GM18907 (cell line): ENCODE data around the gene ZNF618.

Experiments used
- ATAC-seq: cut with Tn5 transposase; IDR thresholded peaks from one replicate; pipeline ENCODE4 v1.9.1; 2021; ENCODE audit warnings: mild to moderate bottlenecking, moderate library complexity; ENCODE audit not compliant: unreplicated experiment

ZNF618 gene

GRCh38 chr9:114014044-114014443, 137.9 kb downstream of the ZNF618 start:
- ATAC-seq = no peak

GRCh38 chr9:114015607-114016006, 139.5 kb downstream of the ZNF618 start:
- ATAC-seq = no peak

- ATAC-seq = no peak
These were observed 140.0 kb downstream of the ZNF618 start for GRCh38 chr9:114016101-114016500.

- ATAC-seq = no peak
These were observed 140.7 kb downstream of the ZNF618 start for GRCh38 chr9:114016629-114017423.

GRCh38 chr9:114017741-114018715, 141.9 kb downstream of the ZNF618 start:
- ATAC-seq = no peak

GRCh38 chr9:114021578-114021977, 145.5 kb downstream of the ZNF618 start:
- ATAC-seq = no peak

- ATAC-seq = no peak
These were observed 147.9 kb downstream of the ZNF618 start for GRCh38 chr9:114023961-114024360.

GRCh38 chr9:114025196-114025753, 149.2 kb downstream of the ZNF618 start:
- no peak for ATAC-seq

- no peak for ATAC-seq
These were observed 149.7 kb downstream of the ZNF618 start for GRCh38 chr9:114025760-114026159.

GRCh38 chr9:114026335-114026734, 150.2 kb downstream of the ZNF618 start:
- no peak for ATAC-seq

GRCh38 chr9:114027159-114027862, 151.2 kb downstream of the ZNF618 start:
- ATAC-seq = no peak

- ATAC-seq = no peak
These were observed 151.9 kb downstream of the ZNF618 start for GRCh38 chr9:114027863-114028465.

- no peak for ATAC-seq
These were observed 152.5 kb downstream of the ZNF618 start for GRCh38 chr9:114028646-114029045.

- no peak for ATAC-seq
These were observed 153.4 kb downstream of the ZNF618 start for GRCh38 chr9:114029311-114030170.

GRCh38 chr9:114030364-114030763, 154.3 kb downstream of the ZNF618 start:
- ATAC-seq = no peak

GRCh38 chr9:114031037-114031630, 155.0 kb downstream of the ZNF618 start:
- ATAC-seq = no peak

- no peak for ATAC-seq
These were observed 156.1 kb downstream of the ZNF618 start for GRCh38 chr9:114031948-114032840.
